GM21367 (cell line): ENCODE measurements around the gene TENT5A.

Experiments used
- ATAC-seq: cut with Tn5 transposase; IDR thresholded peaks from one replicate; pipeline ENCODE4 v1.9.1; 2021; ENCODE audit not compliant: unreplicated experiment

TENT5A gene

DNA sequence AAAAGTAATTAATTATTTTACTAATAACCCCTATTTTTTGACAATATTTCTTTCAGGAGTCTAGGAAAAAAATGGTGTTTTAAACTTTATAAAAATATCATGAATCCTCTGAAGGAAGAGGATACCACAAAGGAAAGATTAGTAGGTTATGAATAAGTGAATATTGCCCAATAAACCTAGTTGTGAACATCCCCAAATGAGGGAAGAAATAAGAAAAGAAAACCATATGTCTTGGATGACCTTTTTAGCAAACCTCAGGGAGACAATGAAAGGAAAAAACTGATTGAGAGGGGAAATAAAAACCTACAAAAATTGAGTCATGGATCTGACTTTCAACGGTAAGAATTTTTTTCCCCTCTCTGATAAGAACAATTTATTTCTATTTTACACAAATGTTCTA lies 34.4 kb downstream of the TENT5A start:
- ATAC-seq: no peak

DNA sequence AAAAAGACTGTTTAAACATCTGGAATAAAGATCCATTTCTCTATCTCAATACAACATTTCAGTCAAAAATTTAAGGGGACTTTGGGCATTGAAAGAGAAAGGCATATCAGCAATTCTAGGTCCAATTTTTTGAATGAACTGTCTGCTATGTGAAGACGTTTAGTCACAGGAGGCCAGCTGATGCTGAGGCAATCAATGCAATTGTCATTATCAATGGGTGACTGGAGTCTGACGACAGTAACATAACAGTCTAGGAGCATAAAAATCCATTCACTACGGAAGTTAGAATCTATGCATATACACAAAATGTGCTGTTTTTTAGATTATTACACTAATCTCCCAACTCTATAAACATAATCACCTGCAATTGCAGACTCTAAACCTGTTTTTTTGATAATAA lies 37.8 kb downstream of the TENT5A start:
- no peak for ATAC-seq

DNA sequence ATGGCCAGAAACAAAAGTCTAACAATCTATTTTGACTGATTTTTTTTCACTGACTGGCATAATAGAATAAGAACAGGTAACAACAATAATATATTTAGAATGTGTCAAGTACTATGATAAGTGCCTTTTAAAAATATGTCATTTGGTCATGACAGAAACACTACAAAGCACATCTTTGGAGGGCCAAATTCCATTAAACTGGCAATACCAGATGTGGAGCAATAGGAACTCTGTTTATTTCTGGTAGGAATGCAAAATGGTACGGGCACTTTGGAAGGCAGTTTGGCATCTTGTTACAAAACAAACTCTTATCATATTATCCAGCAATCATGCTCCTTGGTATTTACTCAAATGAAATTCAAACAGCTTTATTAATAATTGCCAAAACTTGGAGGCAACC lies 39.3 kb downstream of the TENT5A start:
- ATAC-seq: no peak

DNA sequence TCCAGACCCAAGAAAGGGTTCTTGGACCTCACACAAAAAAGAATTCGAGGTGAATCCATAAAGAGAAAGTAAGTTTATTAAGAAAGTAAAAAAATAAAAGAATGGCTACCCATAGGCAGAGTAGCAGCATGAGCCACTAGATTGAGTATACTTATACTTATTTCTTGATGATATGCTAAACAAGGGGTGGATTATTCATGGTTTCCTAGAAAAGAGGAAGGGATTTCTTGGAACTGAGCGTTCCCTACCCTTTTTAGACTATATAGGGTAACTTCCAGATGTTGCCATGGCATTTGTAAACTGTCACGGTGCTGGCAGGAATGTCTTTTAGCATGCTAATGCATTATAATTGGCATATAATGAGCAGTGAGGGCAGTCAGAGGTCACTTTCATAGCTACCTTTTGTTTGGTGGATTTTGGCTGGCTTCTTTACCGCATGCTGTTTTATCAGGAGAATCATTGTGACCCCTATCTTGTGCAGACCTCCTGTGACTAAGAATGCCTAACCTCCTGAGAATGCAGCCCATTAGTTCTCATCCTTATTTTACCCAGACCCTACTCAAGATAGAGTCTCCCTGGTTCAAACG lies 44.3 kb downstream of the TENT5A start:
- no peak for ATAC-seq

DNA sequence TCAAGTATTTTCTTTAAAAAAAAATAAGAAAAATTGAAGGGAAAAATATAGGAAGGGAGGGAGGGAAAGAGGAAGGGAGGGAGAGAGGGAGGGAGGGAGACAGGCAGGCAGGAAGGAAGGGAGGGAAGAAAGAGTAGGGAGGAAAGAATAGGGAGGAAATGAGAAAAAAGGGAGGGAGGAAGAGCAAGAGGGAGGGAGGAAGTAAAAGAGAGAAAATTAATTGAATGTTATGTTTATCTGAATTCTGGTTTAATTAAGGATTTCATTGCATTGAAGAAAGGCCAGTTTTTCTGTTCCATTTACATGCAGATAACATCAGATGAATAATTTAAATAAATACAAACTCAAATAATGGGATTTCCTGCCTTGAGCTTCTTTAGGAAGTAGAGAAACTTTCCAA lies 47.8 kb downstream of the TENT5A start:
- no peak for ATAC-seq

DNA sequence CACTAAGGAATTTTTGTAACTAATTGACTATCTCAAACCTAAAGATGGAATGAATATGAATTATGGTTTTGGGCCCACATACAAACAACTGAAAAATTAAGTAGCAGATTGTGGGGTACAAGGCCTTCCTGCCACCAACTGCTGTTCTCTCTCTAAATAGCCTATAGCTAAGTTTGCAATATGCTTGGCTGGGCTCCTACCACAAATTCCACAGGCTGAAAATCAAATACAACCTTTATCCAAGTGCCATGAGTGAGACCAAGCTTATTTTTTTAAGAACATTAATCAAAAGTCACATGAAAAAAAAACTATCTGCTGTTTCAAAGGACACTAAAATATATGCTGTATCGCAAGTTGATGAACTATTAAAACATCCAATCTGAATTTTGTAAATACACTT lies 52.1 kb downstream of the TENT5A start:
- ATAC-seq: no peak

DNA sequence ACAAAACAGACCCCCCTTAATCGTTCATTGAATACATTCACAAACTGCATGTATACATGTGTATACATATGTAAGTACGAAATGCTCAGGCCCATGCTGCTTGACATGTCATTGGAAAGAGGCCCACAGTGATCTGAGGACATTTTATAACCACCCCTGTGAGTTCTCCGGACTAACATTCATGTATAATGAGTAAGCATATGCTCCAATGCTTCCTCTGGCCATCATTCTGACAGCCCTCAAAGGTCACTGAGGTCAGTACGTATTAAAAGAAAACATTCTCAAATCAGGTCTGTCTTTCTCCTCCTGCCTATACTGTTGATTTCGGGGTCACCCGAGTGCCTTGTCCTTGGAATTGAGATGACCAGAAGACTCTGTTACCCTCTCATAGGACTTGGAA lies 54.9 kb downstream of the TENT5A start:
- no peak for ATAC-seq

DNA sequence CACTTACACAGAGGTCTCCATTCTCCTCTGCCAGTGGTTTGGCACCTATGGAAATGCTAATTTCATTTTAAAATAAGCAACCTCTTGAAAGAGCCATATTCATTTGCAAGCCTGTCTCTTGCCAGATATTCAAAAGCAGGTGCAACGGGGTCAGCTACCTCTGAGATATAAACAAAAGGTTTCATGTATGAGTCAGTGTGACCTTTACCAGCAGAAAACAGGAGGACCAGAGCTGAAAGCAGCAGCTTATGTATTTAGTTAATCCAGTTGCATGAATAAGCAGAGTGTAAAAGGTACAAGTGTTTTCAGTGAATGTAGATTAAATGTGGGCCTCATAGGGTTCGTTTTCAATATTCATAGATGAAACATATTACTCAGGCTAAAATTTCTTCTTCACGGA lies 56.0 kb downstream of the TENT5A start:
- ATAC-seq: no peak
